Caco-2 (cell line): ENCODE measurements around the gene LENG9. TPM values are rescaled to one million over a fixed set of nuclear protein-coding genes. Genes with fewer than 3 reads are reported as not detected.

ENCODE experiments used
- BruUV-seq: library from RNA; stranded (reverse); fragments of 400-500 nt; replicated peaks from 2 replicates; lab custom pipeline; 2021; lab: Mats Ljungman, UMichigan
- CTCF ChIA-PET: fragments of 300-600 bp; sonication (Branson Sonifier 250); formaldehyde crosslinking; loops from one replicate; lab custom pipeline; 2022; ENCODE audit warnings: antibody characterized with exemption; lab: Charles Lee
- POLR2A ChIA-PET: fragments of 300-600 bp; sonication (Branson Sonifier 250); formaldehyde crosslinking; loops from one replicate; lab custom pipeline; 2022; ENCODE audit warnings: antibody characterized with exemption; lab: Charles Lee
- DNase-seq, 2 experiments: peaks; one replicate each; pipeline versions ENCODE4 v3.0.0 to v3.0.0-alpha.2; 2020 to 2022
- H3K27me3 ChIP-seq: replicated peaks from 2 replicates; pipeline ENCODE4 v1.6.0; 2011; ENCODE audit warnings: low read length; ENCODE audit not compliant: control insufficient read depth, insufficient read depth
- H3K36me3 ChIP-seq: 2 replicates; pipeline ENCODE4 v1.5.1; 2011; ENCODE audit warnings: low read length; ENCODE audit not compliant: control insufficient read depth, insufficient read depth
- H3K4me1 ChIP-seq: fragments of 250-450 bp; sonication (Bioruptor Pico); 2 replicates; pipeline ENCODE4 v1.5.1; 2020; ENCODE audit warnings: mild to moderate bottlenecking
- H3K4me3 ChIP-seq: 2 replicates; pipeline ENCODE4 v1.5.1; 2011; ENCODE audit warnings: low read depth, mild to moderate bottlenecking, control low read depth, low read length
- H3K9me3 ChIP-seq: fragments of 250-450 bp; sonication (Bioruptor Pico); 2 replicates; pipeline ENCODE4 v1.5.1; 2020; ENCODE audit warnings: mild to moderate bottlenecking, moderate library complexity
- H3K27ac Mint-ChIP-seq: one replicate; pipeline ENCODE4 v1.8.0; 2022; ENCODE audit warnings: mixed read lengths; ENCODE audit not compliant: unreplicated experiment
- H3K27me3 Mint-ChIP-seq: one replicate; pipeline ENCODE4 v1.8.0; 2022; ENCODE audit warnings: mixed read lengths; ENCODE audit not compliant: insufficient read depth, unreplicated experiment
- H3K36me3 Mint-ChIP-seq: one replicate; pipeline ENCODE4 v1.8.0; 2022; ENCODE audit warnings: mild to moderate bottlenecking, mixed read lengths; ENCODE audit not compliant: insufficient read depth, unreplicated experiment
- H3K4me1 Mint-ChIP-seq: one replicate; pipeline ENCODE4 v1.8.0; 2022; ENCODE audit warnings: low read depth, mixed read lengths; ENCODE audit not compliant: unreplicated experiment
- H3K4me3 Mint-ChIP-seq: one replicate; pipeline ENCODE4 v1.8.0; 2022; ENCODE audit warnings: mild to moderate bottlenecking, moderate library complexity, mixed read lengths; ENCODE audit not compliant: unreplicated experiment
- H3K9me3 Mint-ChIP-seq: one replicate; pipeline ENCODE4 v1.8.0; 2022; ENCODE audit warnings: mixed read lengths; ENCODE audit not compliant: unreplicated experiment
- intact Hi-C: fragments of 100-400 bp; cut with micrococcal nuclease; formaldehyde crosslinking; loops from one replicate; pipeline ENCODE4 v1.10.0; 2022; ENCODE audit not compliant: unreplicated experiment
- total RNA-seq: library from RNA; stranded (reverse); gene quantifications from 2 replicates; pipeline ENCODE4 v1.2.3, GENCODE V29; 2022
- TF ChIP-seq, protein P1 (sequence below), 2 experiments: fragments of 200-600 bp in 1 of 2; IDR thresholded peaks; 1 replicate in 1 of 2; 2 replicates in 1 of 2; pipeline versions ENCODE4 v1.5.1 to v1.8.0; 2011 to 2022; ENCODE audit warnings: antibody characterized with exemption in 1 of 2, control low read depth in 1 of 2, inconsistent platforms in 1 of 2, low read depth in 1 of 2, low read length in 1 of 2, mild to moderate bottlenecking in 1 of 2, moderate library complexity in 1 of 2; ENCODE audit not compliant: insufficient read depth in 1 of 2, severe bottlenecking in 1 of 2, unreplicated experiment in 1 of 2

The LENG9 gene
- total RNA-seq, 1 experiment from 2014 or later, result 6.7 TPM

DNA sequence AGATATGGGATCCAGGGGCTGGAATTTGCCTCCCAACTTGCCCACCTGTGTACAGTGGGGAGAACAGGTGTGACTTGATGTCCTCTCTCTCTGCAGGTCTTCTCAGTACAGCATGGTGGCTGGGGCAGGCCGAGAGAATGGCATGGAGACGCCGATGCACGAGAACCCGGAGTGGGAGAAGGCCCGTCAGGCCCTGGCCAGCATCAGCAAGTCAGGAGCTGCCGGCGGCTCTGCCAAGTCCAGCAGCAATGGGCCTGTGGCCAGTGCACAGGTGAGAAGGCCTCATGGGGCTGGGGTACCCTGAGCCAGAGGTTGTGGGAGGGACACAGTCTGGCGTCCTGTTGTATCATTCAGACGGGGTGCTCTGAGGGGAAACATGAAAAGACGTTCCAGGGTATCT, 11.6 kb downstream of the LENG9 start:
- Histone ChIP-seq H3K9me3 (no peaks in the 10 kb centered on the region), H3K27me3 (no peaks in the 10 kb centered on the region), H3K36me3 (peaks cover 11% of the 10 kb centered on the region), H3K4me1 (peaks cover 8% of the 10 kb centered on the region), H3K4me3 (no peak overlapping the region)
- Mint-ChIP-seq H3K9me3 (no peaks in the 10 kb centered on the region), H3K27ac (no peak overlapping the region), H3K27me3 (no peaks in the 10 kb centered on the region), H3K4me1 (peaks cover 13% of the 10 kb centered on the region), H3K4me3 (no peak overlapping the region), H3K36me3 (peaks cover 88% of the 10 kb centered on the region)
- ChIA-PET CTCF (no interaction called here), POLR2A (no interaction called here)
- no peak for DNase-seq
- TF ChIP-seq, protein P1, sequence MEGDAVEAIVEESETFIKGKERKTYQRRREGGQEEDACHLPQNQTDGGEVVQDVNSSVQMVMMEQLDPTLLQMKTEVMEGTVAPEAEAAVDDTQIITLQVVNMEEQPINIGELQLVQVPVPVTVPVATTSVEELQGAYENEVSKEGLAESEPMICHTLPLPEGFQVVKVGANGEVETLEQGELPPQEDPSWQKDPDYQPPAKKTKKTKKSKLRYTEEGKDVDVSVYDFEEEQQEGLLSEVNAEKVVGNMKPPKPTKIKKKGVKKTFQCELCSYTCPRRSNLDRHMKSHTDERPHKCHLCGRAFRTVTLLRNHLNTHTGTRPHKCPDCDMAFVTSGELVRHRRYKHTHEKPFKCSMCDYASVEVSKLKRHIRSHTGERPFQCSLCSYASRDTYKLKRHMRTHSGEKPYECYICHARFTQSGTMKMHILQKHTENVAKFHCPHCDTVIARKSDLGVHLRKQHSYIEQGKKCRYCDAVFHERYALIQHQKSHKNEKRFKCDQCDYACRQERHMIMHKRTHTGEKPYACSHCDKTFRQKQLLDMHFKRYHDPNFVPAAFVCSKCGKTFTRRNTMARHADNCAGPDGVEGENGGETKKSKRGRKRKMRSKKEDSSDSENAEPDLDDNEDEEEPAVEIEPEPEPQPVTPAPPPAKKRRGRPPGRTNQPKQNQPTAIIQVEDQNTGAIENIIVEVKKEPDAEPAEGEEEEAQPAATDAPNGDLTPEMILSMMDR (IDR thresholded peaks at IDR 0.05; ENCODE audit: insufficient read depth in 1 of 2, low read depth in 1 of 2, low read length in 1 of 2, severe bottlenecking in 1 of 2, unreplicated experiment in 1 of 2), result no peak
- intact Hi-C loops, result no loop called here
- BruUV-seq, result no TSS peak

DNA sequence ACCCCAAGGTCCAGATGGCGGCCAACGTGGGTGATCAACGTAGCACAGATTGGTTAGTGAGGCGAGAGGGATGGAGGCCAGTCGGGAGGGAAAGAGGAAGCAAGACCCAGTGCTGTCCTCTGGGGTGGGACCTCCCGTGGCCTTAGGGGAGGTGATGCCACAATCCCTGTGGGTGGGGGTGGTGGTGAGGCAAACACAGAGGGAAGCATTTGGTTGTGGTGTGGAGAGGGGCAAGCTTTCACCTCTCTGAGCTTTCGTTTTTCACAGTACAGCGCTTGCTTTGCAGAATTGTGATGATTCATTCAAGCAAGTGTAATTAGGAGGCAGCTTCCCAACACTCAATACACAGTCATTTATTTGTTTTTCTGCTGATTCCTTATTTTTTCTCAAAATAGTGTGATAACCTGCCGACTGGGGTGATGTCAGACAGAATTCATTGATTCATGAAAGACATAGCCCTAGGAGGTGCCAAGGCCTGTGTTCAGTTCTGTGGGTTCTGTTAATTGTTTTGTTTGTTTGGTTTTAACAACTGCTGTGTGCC, 12.2 kb downstream of the LENG9 start:
- Mint-ChIP-seq H3K27me3 (no peaks in the 10 kb centered on the region), H3K9me3 (no peaks in the 10 kb centered on the region), H3K4me3 (peak overlapping the region; percentile 92), H3K4me1 (peaks cover 13% of the 10 kb centered on the region), H3K36me3 (peaks cover 85% of the 10 kb centered on the region), H3K27ac (peak overlapping the region; percentile 94)
- DNase-seq, result no peak
- Histone ChIP-seq H3K9me3 (no peaks in the 10 kb centered on the region), H3K4me3 (no peak overlapping the region), H3K4me1 (peaks cover 11% of the 10 kb centered on the region), H3K36me3 (peaks cover 11% of the 10 kb centered on the region), H3K27me3 (no peaks in the 10 kb centered on the region)
- POLR2A ChIA-PET, result no interaction called here
- CTCF ChIA-PET, result no interaction called here
- intact Hi-C loops, result no loop called here
- TF ChIP-seq, protein P1 (IDR thresholded peaks at IDR 0.05; ENCODE audit: insufficient read depth in 1 of 2, low read depth in 1 of 2, low read length in 1 of 2, severe bottlenecking in 1 of 2, unreplicated experiment in 1 of 2), result no peak
- BruUV-seq, result no TSS peak

DNA sequence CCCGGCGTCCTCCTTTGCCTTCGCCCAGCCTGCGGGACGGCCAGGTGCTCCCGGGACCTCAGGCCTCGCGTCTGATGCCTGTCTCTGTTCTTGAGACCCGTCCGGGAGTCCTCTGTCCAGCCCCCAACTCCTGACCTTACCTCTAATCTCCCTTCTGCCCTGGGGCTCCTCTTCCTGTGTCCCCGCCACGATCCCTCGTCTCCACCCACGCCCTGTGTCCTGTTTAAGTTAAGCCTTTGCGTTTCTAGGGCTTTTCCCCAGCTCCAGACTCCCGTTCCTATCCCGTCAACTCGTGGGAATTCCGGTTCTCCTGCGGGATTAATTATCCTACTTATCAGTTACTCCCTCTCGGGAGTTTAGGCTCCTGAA, 13.9 kb downstream of the LENG9 start:
- Histone ChIP-seq H3K27me3 (no peaks in the 10 kb centered on the region), H3K4me3 (peak overlapping the region; percentile 71), H3K4me1 (peaks cover 22% of the 10 kb centered on the region), H3K9me3 (no peaks in the 10 kb centered on the region), H3K36me3 (peaks cover 12% of the 10 kb centered on the region)
- no peak for DNase-seq
- Mint-ChIP-seq H3K27me3 (no peaks in the 10 kb centered on the region), H3K9me3 (no peaks in the 10 kb centered on the region), H3K4me3 (peak overlapping the region; percentile 92), H3K27ac (peak overlapping the region; percentile 94), H3K4me1 (peaks cover 13% of the 10 kb centered on the region), H3K36me3 (peaks cover 80% of the 10 kb centered on the region)
- BruUV-seq, result no TSS peak
- intact Hi-C loops, result loop anchor here (1.0 kb wide), 1 partner anchor 15 kb away; no protein-coding TSS in a partner anchor
- CTCF ChIA-PET, result no interaction called here
- POLR2A ChIA-PET, result interaction anchor here (1.3 kb wide), 1 partner anchor 613 kb away, joined by 5 read pairs; the partner anchor contains the start of gene RDH13
- TF ChIP-seq, protein P1 (IDR thresholded peaks at IDR 0.05; ENCODE audit: insufficient read depth in 1 of 2, low read depth in 1 of 2, low read length in 1 of 2, severe bottlenecking in 1 of 2, unreplicated experiment in 1 of 2), result no peak
